OCI-LY1 (cell line): Measurements from ENCODE around the gene ABCF1.
A peak's percentile ranks its signal among the peaks of the same experiment; 100 is the strongest.

Source experiments
- CTCF ChIP-seq: fragments of 200-600 bp; sonication (generic), shearing (Covaris generic); IDR thresholded peaks from 2 replicates; pipeline ENCODE4 v1.5.1; 2017; ENCODE audit warnings: mild to moderate bottlenecking, antibody characterized with exemption, low read length, moderate library complexity, mixed read lengths
- EZH2 ChIP-seq: fragments of 200-600 bp; sonication (generic), shearing (Covaris generic); IDR thresholded peaks from 2 replicates; pipeline ENCODE4 v1.8.0; 2017; ENCODE audit warnings: borderline replicate concordance, mixed run types, mild to moderate bottlenecking, antibody characterized with exemption, low read length, moderate library complexity, mixed read lengths

- TF ChIP-seq CTCF: peak; percentile 21; the same call in 1 of the 2 replicates
- TF ChIP-seq EZH2: no peak
Observed at GRCh38 chr6:30542915-30543314, 28.3 kb upstream of the ABCF1 start.
